Measurements from ENCODE around the gene MFAP3L.
"Not testable (repeated sequence)": the region's sequence is repeated elsewhere in the genome, so short reads cannot be mapped to it uniquely, and the experiment has no call there.

MFAP3L gene

GRCh38 chr4:170026253-170027021, at the start of gene MFAP3L:
TSS of gene MFAP3L (minus strand) at chr4:170026395. CDS start at chr4:170005877, 20,518 bp downstream.
- peak; percentile 81 to 89 for DNase-seq

GRCh38 chr4:170071196-170071595, 45.0 kb upstream of the MFAP3L start:
- no peak for DNase-seq

GRCh38 chr4:170068438-170069128, 42.4 kb upstream of the MFAP3L start:
- no peak for DNase-seq

- no peak for DNase-seq
Measured at GRCh38 chr4:170059421-170059820, 33.2 kb upstream of the MFAP3L start.

GRCh38 chr4:170058826-170059225, 32.6 kb upstream of the MFAP3L start:
- no peak for DNase-seq

- no peak for DNase-seq
Measured at GRCh38 chr4:170057866-170058265, 31.7 kb upstream of the MFAP3L start.

- DNase-seq: no peak
Measured at GRCh38 chr4:170052919-170053318, 26.7 kb upstream of the MFAP3L start.

- no peak for DNase-seq
Measured at GRCh38 chr4:170051402-170051801, 25.2 kb upstream of the MFAP3L start.

GRCh38 chr4:170049766-170050165, 23.6 kb upstream of the MFAP3L start:
- no peak for DNase-seq

- peak; percentile 50 to 53 for DNase-seq
Measured at GRCh38 chr4:170047771-170048354, 21.7 kb upstream of the MFAP3L start.

GRCh38 chr4:170046156-170046555, 20.0 kb upstream of the MFAP3L start:
- not testable (repeated sequence) for DNase-seq

GRCh38 chr4:170040031-170040680, 14.0 kb upstream of the MFAP3L start:
- no peak for DNase-seq

- no peak for DNase-seq
Measured at GRCh38 chr4:170038769-170039168, 12.6 kb upstream of the MFAP3L start.

- DNase-seq: no peak
Measured at GRCh38 chr4:170038232-170038631, 12.0 kb upstream of the MFAP3L start.

GRCh38 chr4:170037481-170037880, 11.3 kb upstream of the MFAP3L start:
- DNase-seq: no peak

GRCh38 chr4:170035845-170036244, 9.7 kb upstream of the MFAP3L start:
- DNase-seq: no peak

GRCh38 chr4:170035231-170035630, 9.0 kb upstream of the MFAP3L start:
- DNase-seq: no peak

GRCh38 chr4:170033999-170034398, 7.8 kb upstream of the MFAP3L start:
- no peak for DNase-seq

GRCh38 chr4:170030121-170030520, 3.9 kb upstream of the MFAP3L start:
- DNase-seq: no peak

GRCh38 chr4:170027181-170027829, 1.1 kb upstream of the MFAP3L start:
- DNase-seq: peak; percentile 94

GRCh38 chr4:170025523-170026252, 507 bp downstream of the MFAP3L start:
- DNase-seq: peak in 1 of 2 experiments; percentile 20

- DNase-seq: no peak
Measured at GRCh38 chr4:170022211-170022610, 4.0 kb downstream of the MFAP3L start.

Data from activated T-cell treated with anti-CD3 and anti-CD28 coated beads, Interleukin-2, amount 50 U/mL, for 48 hours (primary cell).